HG02870 (cell line): ENCODE data around the gene TMIGD2.

ENCODE experiments used
- ATAC-seq: cut with Tn5 transposase; IDR thresholded peaks from one replicate; pipeline ENCODE4 v1.9.1; 2021; ENCODE audit warnings: mild to moderate bottlenecking, moderate library complexity; ENCODE audit not compliant: unreplicated experiment

Gene TMIGD2

GRCh38 chr19:4326837-4327251, 24.7 kb upstream of the TMIGD2 start:
- ATAC-seq: no peak

- no peak for ATAC-seq
These were observed 24.1 kb upstream of the TMIGD2 start for GRCh38 chr19:4326215-4326836.

- ATAC-seq: no peak
These were observed 22.0 kb upstream of the TMIGD2 start for GRCh38 chr19:4324228-4324627.

GRCh38 chr19:4323692-4324091, 21.5 kb upstream of the TMIGD2 start:
- no peak for ATAC-seq

GRCh38 chr19:4322942-4323665, 20.9 kb upstream of the TMIGD2 start:
- no peak for ATAC-seq

GRCh38 chr19:4320419-4320818, 18.2 kb upstream of the TMIGD2 start:
- no peak for ATAC-seq

- ATAC-seq: no peak
These were observed 17.0 kb upstream of the TMIGD2 start for GRCh38 chr19:4319067-4319718.

GRCh38 chr19:4318460-4318859, 16.3 kb upstream of the TMIGD2 start:
- no peak for ATAC-seq

GRCh38 chr19:4316956-4317355, 14.8 kb upstream of the TMIGD2 start:
- no peak for ATAC-seq

GRCh38 chr19:4313847-4314490, 11.8 kb upstream of the TMIGD2 start:
- no peak for ATAC-seq

GRCh38 chr19:4310247-4311121, 8.3 kb upstream of the TMIGD2 start:
- ATAC-seq: no peak

GRCh38 chr19:4305659-4306058, 3.5 kb upstream of the TMIGD2 start:
- ATAC-seq: no peak

- ATAC-seq: no peak
These were observed 3.0 kb upstream of the TMIGD2 start for GRCh38 chr19:4305257-4305612.

GRCh38 chr19:4304538-4305256, 2.5 kb upstream of the TMIGD2 start, which contains the start of gene FSD1:
Gene FSD1 (plus strand): TSS chr19:4304598. CDS start chr19:4304747, 149 bp downstream.
- ATAC-seq: no peak

GRCh38 chr19:4303819-4304537, 1.8 kb upstream of the TMIGD2 start:
- no peak for ATAC-seq

GRCh38 chr19:4301590-4302242, 473 bp downstream of the TMIGD2 start:
- no peak for ATAC-seq

- no peak for ATAC-seq
These were observed 1.6 kb downstream of the TMIGD2 start for GRCh38 chr19:4300589-4300988.

GRCh38 chr19:4298810-4299550, 3.2 kb downstream of the TMIGD2 start:
- ATAC-seq: no peak
